NCI-H2107 treated with DMSO at 0.1 percent for 48 hours (cell line): ENCODE results near the gene ZNF646.

ENCODE experiments used
- DNase-seq: peaks from one replicate; lab custom pipeline; 2025; ENCODE audit not compliant: unreplicated experiment; lab: John Stamatoyannopoulos, UW

The ZNF646 gene

DNA sequence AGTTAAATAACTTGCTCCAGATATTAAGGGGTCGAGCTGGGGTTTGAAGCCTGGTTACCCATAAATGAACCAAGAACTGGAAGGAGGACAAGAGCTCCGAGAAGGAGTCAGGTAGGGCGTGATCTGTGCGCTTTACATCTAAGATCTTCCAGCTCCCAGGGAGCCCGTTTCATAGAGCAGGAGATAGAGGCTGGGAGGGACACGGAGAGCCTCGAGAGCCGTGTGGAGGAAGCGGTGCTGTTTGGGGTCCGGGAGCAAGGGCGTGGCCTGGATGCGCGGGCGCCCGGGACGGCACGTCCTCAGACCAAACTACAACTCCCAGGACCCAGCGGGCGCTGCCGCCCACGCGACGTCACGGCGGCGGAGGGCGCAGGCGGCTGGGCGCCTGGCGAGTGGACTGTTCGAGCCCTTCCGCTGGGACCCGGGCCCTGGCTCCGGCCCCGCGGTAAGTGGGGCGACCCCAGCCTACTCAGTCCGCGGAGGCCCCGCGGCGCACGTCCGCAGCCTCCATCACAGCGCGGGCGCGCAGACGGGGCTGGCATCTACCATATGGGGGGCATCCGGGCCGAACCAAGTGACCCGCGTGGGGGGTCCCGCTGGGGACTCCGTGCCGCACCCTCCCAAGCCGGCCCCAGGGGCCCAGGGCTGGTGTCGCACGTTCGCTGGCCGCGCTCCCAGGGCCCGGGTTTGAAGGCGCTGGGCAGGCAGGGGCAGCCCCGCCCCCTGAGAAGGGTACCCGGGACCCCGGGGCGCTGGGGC is 34.0 kb downstream of the ZNF646 start, which contains the start of gene BCKDK:
Gene BCKDK (plus strand): TSS at position 352 of the 759 bp plus-strand sequence. CDS start 838 bp downstream, outside the sequence.
- DNase-seq = no peak

DNA sequence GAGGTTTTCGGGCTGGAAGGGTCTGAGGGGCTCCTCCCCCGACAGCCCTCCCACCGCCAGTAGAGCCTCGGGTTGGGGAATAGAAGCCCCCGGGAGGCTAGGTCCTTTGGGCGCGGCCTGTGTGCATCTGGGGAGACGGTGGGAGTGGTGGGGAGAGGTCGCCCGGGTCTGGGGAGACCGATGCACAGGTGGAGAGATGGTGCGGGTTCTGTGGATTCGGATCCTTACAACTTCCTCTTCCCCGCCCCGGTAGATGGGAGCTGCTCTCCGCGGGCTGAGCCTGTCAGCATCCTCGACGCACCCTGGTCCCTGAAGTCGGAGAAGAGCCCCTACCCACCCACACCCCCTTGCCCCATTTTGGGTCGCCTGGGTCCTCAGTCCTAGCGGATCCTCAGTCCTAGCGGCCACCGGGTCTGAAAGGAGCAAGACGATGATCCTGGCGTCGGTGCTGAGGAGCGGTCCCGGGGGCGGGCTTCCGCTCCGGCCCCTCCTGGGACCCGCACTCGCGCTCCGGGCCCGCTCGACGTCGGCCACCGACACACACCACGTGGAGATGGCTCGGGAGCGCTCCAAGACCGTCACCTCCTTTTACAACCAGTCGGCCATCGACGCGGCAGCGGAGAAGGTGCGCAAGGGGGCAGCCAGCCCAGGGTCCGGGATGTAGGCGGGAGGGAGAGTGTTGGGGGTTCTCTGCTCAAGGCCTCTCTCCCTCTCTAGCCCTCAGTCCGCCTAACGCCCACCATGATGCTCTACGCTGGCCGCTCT is 34.8 kb downstream of the ZNF646 start:
- DNase-seq = no peak

DNA sequence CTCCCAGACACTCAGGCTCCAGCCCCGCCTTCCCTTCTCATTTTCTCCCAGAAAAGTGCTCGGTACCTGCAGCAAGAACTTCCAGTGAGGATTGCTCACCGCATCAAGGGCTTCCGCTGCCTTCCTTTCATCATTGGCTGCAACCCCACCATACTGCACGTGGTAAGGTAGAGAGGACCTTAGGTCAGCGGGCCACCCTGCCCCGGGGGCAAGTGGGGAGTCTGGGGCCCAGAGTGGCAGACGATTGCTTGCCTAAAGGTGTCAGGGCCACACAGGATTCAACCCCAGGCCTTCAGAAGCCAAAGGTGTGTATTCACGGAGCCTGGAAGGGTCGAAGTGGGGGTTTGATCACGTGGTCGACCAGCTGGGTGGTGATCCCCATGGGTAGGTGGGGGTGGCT is 35.4 kb downstream of the ZNF646 start:
- no peak for DNase-seq

- no peak for DNase-seq
Observed at GRCh38 chr16:31110106-31111034, 36.1 kb downstream of the ZNF646 start.

- no peak for DNase-seq
Observed at GRCh38 chr16:31111881-31112466, 37.8 kb downstream of the ZNF646 start.

DNA sequence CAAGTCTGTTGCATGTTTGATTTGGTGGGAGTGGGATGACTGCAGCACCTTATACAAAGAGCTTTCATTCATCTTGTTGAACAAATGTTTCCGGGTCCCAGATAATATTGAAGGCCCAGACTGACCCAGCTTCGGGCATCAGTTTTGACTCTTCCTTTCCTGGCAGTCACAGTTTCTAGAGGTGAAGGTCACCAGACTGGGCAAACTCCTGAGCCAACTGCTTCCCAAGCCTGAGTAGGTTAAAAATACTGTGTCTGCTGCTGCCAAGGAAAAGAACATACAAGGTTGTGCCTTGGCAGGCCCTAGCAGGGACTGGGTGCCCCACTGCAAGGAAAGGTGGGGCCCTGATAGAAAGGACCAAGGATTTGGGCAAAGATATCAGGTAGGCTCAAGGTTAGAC is 38.5 kb downstream of the ZNF646 start:
- no peak for DNase-seq

- DNase-seq = no peak
Observed at GRCh38 chr16:31113121-31114120, 39.2 kb downstream of the ZNF646 start.

GRCh38 chr16:31114468-31114867 is 40.2 kb downstream of the ZNF646 start:
- DNase-seq = no peak

DNA sequence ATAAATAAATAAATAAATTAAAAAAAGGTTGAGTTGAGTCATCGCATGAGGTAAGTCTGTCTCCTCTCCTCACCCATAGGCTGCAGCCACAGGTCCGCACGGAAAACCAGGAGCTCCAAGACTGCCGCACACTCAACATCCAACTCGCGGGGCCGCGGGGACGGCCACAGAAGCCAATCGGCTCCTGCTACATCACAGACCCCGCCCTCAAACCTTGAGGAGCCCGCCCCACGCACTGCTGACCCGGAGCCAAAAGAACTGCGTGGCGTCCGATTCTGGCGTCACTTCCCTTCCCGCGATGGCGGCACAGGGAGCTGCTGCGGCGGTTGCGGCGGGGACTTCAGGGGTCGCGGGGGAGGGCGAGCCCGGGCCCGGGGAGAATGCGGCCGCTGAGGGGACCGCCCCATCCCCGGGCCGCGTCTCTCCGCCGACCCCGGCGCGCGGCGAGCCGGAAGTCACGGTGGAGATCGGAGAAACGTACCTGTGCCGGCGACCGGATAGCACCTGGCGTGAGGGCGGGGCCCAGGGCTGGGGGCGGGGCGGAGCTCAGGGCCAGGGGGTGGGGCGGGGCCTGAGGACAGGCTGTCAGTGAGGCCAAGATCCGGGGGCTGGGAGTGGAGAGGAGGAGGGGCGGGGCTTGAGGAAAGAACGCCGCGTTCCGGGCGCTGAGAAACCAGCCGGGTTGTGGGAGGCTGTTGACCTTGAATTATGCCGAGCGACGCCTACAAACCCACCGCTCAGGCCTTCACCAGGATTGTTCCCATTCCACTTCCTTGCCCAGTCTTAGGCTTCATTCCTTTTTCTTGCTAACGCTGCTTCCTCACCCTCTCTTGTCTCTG is 43.4 kb downstream of the ZNF646 start, which contains the start of gene KAT8:
Gene KAT8 (plus strand): TSS at position 281 of the 839 bp plus-strand sequence. CDS start 18 bp downstream, at position 299.
- peak; percentile 92 for DNase-seq

- no peak for DNase-seq
Observed at GRCh38 chr16:31118223-31119155, 44.3 kb downstream of the ZNF646 start.

- DNase-seq = no peak
Observed at GRCh38 chr16:31120129-31120528, 45.9 kb downstream of the ZNF646 start.

GRCh38 chr16:31125844-31126243 is 51.6 kb downstream of the ZNF646 start:
- DNase-seq = no peak

DNA sequence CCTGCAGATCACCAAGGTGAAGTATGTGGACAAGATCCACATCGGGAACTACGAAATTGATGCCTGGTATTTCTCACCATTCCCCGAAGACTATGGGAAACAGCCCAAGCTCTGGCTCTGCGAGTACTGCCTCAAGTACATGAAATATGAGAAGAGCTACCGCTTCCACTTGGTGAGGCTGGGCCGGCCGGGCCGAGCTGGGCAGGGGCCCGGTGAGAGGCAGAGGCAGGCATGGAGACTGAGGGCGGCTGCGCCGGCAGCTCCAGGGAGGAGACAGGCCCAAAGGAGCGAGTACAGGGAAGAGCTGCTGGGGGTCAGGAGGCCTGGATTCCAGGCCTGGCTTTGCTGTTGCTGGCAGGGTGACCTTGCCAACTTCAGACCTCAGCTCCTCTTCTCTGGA is 53.0 kb downstream of the ZNF646 start:
- no peak for DNase-seq

DNA sequence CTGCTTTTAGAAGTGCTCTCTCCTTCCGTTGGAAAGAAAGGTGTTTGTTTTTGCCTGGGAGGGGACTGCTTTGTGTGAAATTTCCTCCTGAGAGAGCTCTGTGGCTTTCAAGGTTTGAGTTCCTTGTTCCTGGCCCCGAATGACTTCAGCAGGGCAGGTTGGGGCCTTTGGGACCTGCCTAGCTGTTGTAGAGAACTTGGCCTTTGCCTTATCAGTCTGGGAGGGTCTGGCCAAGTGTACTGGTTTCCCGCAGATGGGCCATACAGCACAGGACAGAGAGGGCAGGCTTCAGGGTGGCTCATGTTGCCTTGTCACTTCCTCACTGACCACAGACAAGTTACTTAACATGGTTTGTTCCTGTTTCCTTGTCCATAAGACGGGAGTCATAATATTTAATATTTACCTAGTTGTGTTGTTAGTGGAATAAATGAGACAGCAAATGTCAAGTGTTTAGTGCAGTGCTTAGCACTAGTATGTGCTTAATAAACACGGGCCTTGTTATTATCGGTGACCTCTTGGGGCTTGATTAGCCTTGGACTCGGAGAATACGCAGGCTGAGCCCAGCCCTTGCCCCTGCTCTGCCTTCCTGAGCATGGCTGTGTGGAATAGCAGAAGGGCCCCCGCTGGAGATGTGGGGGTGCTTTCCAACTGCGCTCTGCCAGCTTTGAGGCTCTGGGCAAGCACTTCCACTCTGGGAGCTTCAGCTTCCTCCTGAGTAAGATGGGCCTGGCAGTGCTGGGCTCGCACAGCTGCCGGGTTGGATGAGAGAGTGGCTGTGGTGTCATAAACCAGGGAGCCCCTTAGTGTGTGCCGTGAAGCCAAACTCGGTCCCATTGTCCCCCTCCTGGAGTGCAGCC is 54.7 kb downstream of the ZNF646 start:
- DNase-seq = no peak

- no peak for DNase-seq
Observed at GRCh38 chr16:31129568-31130335, 55.5 kb downstream of the ZNF646 start.
